GM19467 (cell line): ENCODE measurements around the gene TSHZ2.

ENCODE experiments used
- ATAC-seq: cut with Tn5 transposase; IDR thresholded peaks from one replicate; pipeline ENCODE4 v1.9.1; 2021; ENCODE audit warnings: mild to moderate bottlenecking, moderate library complexity; ENCODE audit not compliant: unreplicated experiment

TSHZ2 gene

DNA sequence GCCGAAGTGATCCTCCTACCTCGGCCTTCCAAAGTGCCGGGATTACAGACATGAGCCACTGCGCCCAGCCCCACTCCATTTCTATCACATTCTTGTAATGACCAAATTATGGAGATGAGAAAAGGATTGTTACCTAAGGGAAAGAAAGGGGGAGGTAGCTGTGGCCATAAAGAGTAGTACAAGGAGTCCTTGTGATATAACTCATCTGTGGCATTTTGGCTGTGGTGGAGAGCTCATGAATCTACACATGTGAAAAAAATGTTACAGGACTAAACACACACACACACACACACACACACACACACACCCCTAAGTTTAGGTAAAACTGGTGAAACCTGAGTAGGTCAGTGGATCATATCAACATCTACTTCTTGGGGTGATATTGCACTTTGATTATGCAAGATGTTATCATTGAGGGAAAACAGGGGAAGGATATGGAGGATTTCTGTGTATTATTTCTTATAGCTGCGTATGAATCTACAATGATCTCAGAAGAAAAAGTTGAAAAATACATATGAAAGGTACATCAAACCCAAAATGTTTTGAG is 251.5 kb downstream of the TSHZ2 start:
- no peak for ATAC-seq

DNA sequence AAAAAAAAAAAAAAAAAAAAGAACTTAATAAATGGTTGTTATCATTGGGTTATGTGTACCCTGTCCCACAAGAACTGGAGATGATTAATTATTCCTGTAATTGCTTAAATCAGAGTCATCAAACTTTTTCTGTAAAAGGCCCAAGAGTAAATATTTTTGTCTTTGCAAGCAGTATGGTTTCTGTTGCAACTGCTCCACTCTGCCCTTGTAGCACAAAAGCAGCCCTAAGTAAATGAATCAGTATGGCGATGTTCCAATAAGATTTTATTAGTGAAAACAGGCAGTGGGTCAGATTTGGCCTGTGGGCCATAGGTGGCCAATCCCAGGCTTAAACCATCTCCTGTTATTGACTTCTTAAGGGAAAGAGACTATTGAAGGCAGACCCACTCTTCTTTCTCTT is 252.7 kb downstream of the TSHZ2 start:
- ATAC-seq, result no peak

- no peak for ATAC-seq
Measured at GRCh38 chr20:53226826-53227225, 254.7 kb downstream of the TSHZ2 start.

GRCh38 chr20:53227523-53227922 is 255.4 kb downstream of the TSHZ2 start:
- no peak for ATAC-seq

- ATAC-seq, result no peak
Measured at GRCh38 chr20:53231061-53231460, 258.9 kb downstream of the TSHZ2 start.

GRCh38 chr20:53237461-53237860 is 265.3 kb downstream of the TSHZ2 start:
- ATAC-seq, result no peak

DNA sequence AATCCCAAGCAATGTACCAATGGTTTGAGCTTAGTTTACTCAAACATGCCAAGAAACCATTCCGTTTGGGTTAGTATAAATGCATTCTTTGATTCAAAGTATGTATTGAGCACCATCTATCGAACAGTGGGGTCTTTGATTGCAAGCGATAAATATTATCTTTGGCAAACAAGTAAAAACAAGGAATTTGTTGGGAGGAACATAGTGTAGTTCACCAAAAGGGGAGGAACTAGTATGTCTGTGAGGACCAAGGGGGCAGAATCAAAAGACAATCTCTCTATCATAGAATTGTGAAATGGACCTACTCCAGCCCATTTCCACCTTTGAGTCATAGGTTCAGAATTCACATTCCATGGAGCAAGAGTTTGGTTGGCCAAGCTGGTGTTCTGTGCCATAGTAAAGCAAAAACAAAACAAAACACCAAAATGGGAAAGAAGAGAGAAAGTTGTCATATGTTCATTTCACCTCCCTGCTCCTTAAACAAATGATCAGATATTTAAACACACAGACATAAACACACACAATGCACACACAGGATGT is 266.0 kb downstream of the TSHZ2 start:
- no peak for ATAC-seq

GRCh38 chr20:53243152-53243551 is 271.0 kb downstream of the TSHZ2 start:
- no peak for ATAC-seq

DNA sequence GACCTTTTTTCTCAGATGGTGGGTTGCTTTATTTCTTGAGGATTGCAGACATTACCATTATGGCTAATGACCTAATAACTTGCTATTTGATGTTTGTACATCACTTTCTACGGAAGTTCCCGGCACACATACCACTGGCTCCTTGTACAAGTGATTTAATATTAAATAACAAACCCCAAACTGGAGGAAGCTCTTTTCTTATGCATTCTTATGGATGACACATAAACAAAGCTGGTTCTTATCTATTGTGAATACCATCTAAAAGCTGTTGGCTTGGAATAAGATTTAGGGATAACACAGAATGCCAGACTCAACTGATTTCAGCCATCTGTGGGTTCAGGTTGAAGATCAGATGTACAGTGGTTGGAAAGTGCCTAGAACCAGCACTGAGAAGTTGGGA is 272.6 kb downstream of the TSHZ2 start:
- no peak for ATAC-seq

DNA sequence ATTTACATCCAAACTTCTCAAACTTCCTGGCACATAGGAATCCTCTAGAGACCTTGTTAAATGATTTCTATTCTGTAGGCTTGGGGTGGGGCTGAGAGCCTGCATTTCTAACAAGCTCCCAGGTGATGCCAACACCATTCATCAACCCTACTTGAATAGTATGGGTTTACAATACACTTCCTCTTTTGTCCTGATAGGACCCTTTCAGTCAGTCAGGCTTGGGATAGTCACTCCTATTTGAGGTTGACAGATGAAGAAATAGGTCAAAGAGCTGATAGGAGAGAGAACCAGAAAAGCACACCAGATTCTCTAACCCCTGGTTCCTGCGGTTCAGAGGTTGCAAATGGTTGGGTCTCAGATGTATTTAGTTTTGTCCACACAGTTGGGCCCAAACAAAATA is 273.4 kb downstream of the TSHZ2 start:
- ATAC-seq, result no peak

DNA sequence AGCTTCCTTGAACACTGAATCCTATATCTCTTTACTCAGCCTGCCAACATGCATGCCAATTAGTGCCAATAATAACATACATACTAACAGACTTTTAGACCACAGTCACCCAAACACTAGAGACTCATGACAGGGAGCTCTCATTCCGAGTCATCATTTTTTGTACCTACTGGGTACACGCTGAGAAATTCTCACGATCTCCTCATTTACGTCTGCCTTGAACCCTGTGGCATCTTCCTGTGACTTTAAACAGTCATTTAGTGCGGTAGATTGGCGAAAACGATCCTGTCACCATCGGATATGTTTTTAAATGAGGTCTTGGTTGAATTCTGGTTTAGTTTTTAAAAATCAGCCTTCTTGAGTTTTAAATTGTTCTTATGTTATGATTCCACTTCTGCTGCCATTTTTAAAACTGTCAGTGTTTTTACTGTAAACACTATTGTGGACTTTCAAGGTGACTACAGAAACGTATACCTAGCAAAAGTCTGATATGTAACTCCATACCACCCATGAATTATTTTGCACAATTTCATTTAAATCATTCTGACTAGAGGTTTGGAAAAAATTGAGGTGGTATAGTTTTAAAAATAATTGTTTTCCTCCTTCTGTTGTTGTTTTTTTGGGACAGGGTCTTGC is 275.4 kb downstream of the TSHZ2 start:
- no peak for ATAC-seq

- no peak for ATAC-seq
Measured at GRCh38 chr20:53250456-53250855, 278.3 kb downstream of the TSHZ2 start.

GRCh38 chr20:53252002-53252401 is 279.8 kb downstream of the TSHZ2 start:
- ATAC-seq, result no peak

DNA sequence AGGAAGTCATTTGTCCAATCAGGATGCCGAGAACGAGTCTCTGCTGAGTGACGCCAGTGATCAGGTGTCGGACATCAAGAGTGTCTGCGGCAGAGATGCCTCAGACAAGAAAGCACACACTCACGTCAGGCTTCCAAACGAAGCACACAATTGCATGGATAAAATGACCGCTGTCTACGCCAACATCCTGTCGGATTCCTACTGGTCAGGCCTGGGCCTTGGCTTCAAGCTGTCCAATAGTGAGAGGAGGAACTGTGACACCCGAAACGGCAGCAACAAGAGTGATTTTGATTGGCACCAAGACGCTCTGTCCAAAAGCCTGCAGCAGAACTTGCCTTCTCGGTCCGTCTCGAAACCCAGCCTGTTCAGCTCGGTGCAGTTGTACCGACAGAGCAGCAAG is 281.5 kb downstream of the TSHZ2 start:
- no peak for ATAC-seq

- no peak for ATAC-seq
Measured at GRCh38 chr20:53255102-53255710, 283.0 kb downstream of the TSHZ2 start.

GRCh38 chr20:53258741-53259140 is 286.6 kb downstream of the TSHZ2 start:
- no peak for ATAC-seq

DNA sequence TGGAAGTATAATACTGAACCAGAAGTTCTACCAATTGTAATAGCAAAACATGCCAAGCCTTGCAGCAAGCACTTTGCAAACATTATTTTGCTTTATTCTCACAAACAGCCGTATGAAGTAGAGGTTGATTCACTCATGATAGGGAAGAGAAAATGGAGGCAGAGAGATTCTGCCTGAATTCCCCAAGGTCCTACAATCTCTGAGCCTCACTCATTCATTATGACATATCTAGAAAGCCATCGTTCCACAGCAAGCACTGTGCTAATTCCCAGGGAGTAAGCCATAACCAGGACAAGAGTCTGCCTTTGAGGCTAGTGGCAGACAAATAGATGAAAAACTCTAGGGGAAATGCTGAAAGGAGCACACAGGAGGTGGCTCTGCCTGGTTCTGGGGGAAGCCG is 288.0 kb downstream of the TSHZ2 start:
- ATAC-seq, result no peak

- ATAC-seq, result no peak
Measured at GRCh38 chr20:53260591-53260990, 288.4 kb downstream of the TSHZ2 start.

GRCh38 chr20:53262365-53262764 is 290.2 kb downstream of the TSHZ2 start:
- ATAC-seq, result no peak

DNA sequence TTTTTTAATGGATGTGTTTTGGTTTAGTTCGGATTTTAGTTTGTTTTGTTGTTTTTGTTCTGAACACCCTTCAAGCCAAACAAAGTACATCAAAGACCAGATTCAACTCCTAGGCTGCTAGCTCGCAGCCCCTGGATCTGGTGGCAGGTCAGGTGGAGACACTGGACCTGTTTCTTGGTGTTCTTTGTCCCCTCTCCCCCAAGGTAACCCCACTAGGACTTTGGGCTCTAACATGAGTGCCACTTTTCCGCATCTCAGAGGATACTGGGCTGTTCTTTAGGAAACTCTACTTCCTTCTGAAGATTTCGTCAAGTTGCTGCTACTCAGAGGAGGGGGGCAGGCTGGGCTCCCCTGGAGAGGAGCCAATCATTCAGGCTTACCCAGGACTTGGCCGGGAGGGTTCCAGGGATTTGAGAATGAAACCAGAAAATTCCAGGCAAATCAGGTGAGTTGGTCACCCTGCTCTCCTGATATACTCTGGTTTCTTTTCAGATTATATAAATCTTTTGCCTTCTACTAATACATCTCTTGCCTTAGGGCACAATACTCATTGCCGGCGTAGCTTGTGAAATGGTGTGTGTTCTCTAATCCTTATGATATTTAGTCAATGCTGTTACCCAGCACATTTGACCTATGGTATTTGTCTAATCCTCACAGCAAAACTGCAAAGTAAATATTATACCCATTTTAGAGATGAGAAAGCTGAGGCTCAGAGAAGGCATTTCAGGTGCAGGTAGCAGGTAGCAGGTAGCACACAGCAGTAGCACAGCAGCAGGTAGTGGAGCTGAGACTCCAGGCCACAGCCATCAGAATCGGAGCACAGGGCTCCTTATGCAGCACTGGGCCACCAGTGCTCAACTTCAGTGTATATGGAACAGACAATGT is 291.6 kb downstream of the TSHZ2 start:
- no peak for ATAC-seq

GRCh38 chr20:53264604-53265003 is 292.4 kb downstream of the TSHZ2 start:
- ATAC-seq, result no peak
